Astrocyte (in vitro differentiated cells and primary cell): ENCODE measurements around the gene OTOGL. TPM values are rescaled to one million over a fixed set of nuclear protein-coding genes. Genes with fewer than 3 reads are reported as not detected.

Experiments
- DNase-seq: peaks from one replicate; pipeline ENCODE4 v3.0.0-alpha.2; 2010; ENCODE audit warnings: low read depth
- FAIRE-seq: peaks from 2 replicates; lab custom pipeline; 2011; peaks lifted over from hg19 to GRCh38; lab: Jason Lieb, UNC
- H2AFZ ChIP-seq: 2 replicates; pipeline ENCODE4 v1.6.0; 2012; ENCODE audit warnings: low read depth, low read length, inconsistent platforms
- H3K27ac ChIP-seq: 2 replicates; pipeline ENCODE4 v1.5.1; 2011; ENCODE audit warnings: low read depth, low read length, inconsistent platforms
- H3K27me3 ChIP-seq: 2 replicates; pipeline ENCODE4 v1.6.0; 2011; ENCODE audit warnings: low read length, inconsistent platforms; ENCODE audit not compliant: insufficient read depth
- H3K36me3 ChIP-seq: 2 replicates; pipeline ENCODE4 v1.5.1; 2011; ENCODE audit warnings: low read length, inconsistent platforms; ENCODE audit not compliant: insufficient read depth
- H3K4me1 ChIP-seq: 2 replicates; pipeline ENCODE4 v1.5.1; 2011; ENCODE audit warnings: low read length, inconsistent platforms; ENCODE audit not compliant: insufficient read depth
- H3K4me2 ChIP-seq: 2 replicates; pipeline ENCODE4 v1.6.0; 2012; ENCODE audit warnings: low read length, inconsistent platforms
- H3K4me3 ChIP-seq: 2 replicates; pipeline ENCODE4 v1.5.1; 2011; ENCODE audit warnings: low read depth, mild to moderate bottlenecking, low read length, inconsistent platforms; ENCODE audit not compliant: insufficient read depth
- H3K79me2 ChIP-seq: 2 replicates; pipeline ENCODE4 v1.6.0; 2012; ENCODE audit warnings: mild to moderate bottlenecking, low read length, inconsistent platforms; ENCODE audit not compliant: insufficient read depth
- H3K9ac ChIP-seq: 2 replicates; pipeline ENCODE4 v1.6.0; 2012; ENCODE audit warnings: mild to moderate bottlenecking, low read length, inconsistent platforms
- H3K9me3 ChIP-seq: 2 replicates; pipeline ENCODE4 v1.5.1; 2012; ENCODE audit warnings: low read depth, mild to moderate bottlenecking, low read length, inconsistent platforms; ENCODE audit not compliant: insufficient read depth
- H4K20me1 ChIP-seq: 2 replicates; pipeline ENCODE4 v1.6.0; 2012; ENCODE audit warnings: low read length, inconsistent platforms; ENCODE audit not compliant: insufficient read depth
- H3K27ac Mint-ChIP-seq: one replicate; pipeline ENCODE4 v1.8.0; 2021; ENCODE audit warnings: mild to moderate bottlenecking, mixed read lengths; ENCODE audit not compliant: unreplicated experiment
- H3K27me3 Mint-ChIP-seq: one replicate; pipeline ENCODE4 v1.8.0; 2021; ENCODE audit warnings: low read depth, mixed read lengths; ENCODE audit not compliant: unreplicated experiment
- H3K36me3 Mint-ChIP-seq: one replicate; pipeline ENCODE4 v1.8.0; 2021; ENCODE audit warnings: low read depth, mixed read lengths; ENCODE audit not compliant: unreplicated experiment
- H3K4me1 Mint-ChIP-seq: one replicate; pipeline ENCODE4 v1.8.0; 2021; ENCODE audit warnings: low read depth, mixed read lengths; ENCODE audit not compliant: unreplicated experiment
- H3K4me3 Mint-ChIP-seq: one replicate; pipeline ENCODE4 v1.8.0; 2021; ENCODE audit warnings: mild to moderate bottlenecking, moderate library complexity, mixed read lengths; ENCODE audit not compliant: unreplicated experiment
- H3K9me3 Mint-ChIP-seq: one replicate; pipeline ENCODE4 v1.8.0; 2021; ENCODE audit warnings: mild to moderate bottlenecking, mixed read lengths; ENCODE audit not compliant: unreplicated experiment
- CTCF ChIP-seq: IDR thresholded peaks from 2 replicates; pipeline ENCODE4 v1.5.1; 2011; ENCODE audit warnings: low read depth, mild to moderate bottlenecking, inconsistent platforms, low read length, moderate library complexity; ENCODE audit not compliant: insufficient read depth
- EZH2 ChIP-seq: IDR thresholded peaks from 2 replicates; pipeline ENCODE4 v1.6.1; 2012; ENCODE audit warnings: mild to moderate bottlenecking, low read length, inconsistent platforms; ENCODE audit not compliant: insufficient read depth
- total RNA-seq: library from RNA; stranded (reverse); gene quantifications from 2 replicates; pipeline ENCODE4 v1.2.1, GENCODE V29; 2021

The OTOGL gene
- total RNA-seq, 1 donor from 2014 or later, result 0.16 TPM

DNA sequence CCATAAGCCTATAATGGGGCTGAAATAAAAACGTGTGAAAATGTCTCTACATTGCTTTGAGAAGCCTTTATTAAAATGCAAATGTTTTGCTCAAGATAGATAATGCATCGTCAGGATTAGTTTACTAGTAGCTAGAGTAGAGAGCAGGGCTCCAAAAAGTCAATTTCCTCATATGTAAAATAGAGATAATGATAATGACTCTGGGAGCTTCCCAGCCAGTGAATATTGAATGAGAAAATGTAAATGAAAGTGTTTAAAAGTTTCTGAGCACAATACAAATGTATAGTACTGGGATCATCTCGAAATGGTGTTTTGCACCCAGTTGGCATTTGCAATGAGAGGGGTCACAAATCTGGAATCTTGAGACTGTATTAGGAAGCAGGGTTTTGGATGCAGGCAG, 135.3 kb downstream of the OTOGL start:
- H3K4me2 ChIP-seq, result peak overlapping the region; percentile 8
- H3K27ac Mint-ChIP-seq, result no peak overlapping the region
- H3K4me3 Mint-ChIP-seq, result no peak overlapping the region
- H3K4me1 ChIP-seq, result no peaks in the 10 kb centered on the region
- H3K27ac ChIP-seq, result no peak overlapping the region
- no peaks in the 10 kb centered on the region for H4K20me1 ChIP-seq
- no peak for TF ChIP-seq CTCF
- no peak for TF ChIP-seq EZH2
- H2AFZ ChIP-seq, result no peak overlapping the region
- FAIRE-seq (peak; percentile 41), DNase-seq (peak; percentile 18)
- H3K27me3 Mint-ChIP-seq, result no peaks in the 10 kb centered on the region
- H3K36me3 Mint-ChIP-seq, result no peaks in the 10 kb centered on the region
- H3K4me3 ChIP-seq, result no peak overlapping the region
- no peaks in the 10 kb centered on the region for H3K9me3 ChIP-seq
- H3K4me1 Mint-ChIP-seq, result peaks cover 9% of the 10 kb centered on the region
- no peak overlapping the region for H3K9ac ChIP-seq
- no peaks in the 10 kb centered on the region for H3K9me3 Mint-ChIP-seq
- no peaks in the 10 kb centered on the region for H3K36me3 ChIP-seq
- no peaks in the 10 kb centered on the region for H3K79me2 ChIP-seq
- no peaks in the 10 kb centered on the region for H3K27me3 ChIP-seq

GRCh38 chr12:80235944-80236343, 136.6 kb downstream of the OTOGL start:
- Mint-ChIP-seq H3K4me1 (no peaks in the 10 kb centered on the region), H3K9me3 (no peaks in the 10 kb centered on the region), H3K27me3 (no peaks in the 10 kb centered on the region), H3K4me3 (no peak overlapping the region), H3K27ac (no peak overlapping the region), H3K36me3 (no peaks in the 10 kb centered on the region)
- Histone ChIP-seq H3K4me3 (no peak overlapping the region), H3K79me2 (no peaks in the 10 kb centered on the region), H3K9me3 (no peaks in the 10 kb centered on the region), H2AFZ (no peak overlapping the region), H3K4me1 (no peaks in the 10 kb centered on the region), H4K20me1 (no peaks in the 10 kb centered on the region), H3K4me2 (no peak overlapping the region), H3K36me3 (no peaks in the 10 kb centered on the region), H3K9ac (no peak overlapping the region), H3K27ac (no peak overlapping the region), H3K27me3 (no peaks in the 10 kb centered on the region)
- DNase-seq, result no peak
- TF ChIP-seq EZH2, result no peak
- TF ChIP-seq CTCF, result no peak
- FAIRE-seq, result no peak

- Histone ChIP-seq H2AFZ (no peak overlapping the region), H3K9ac (no peak overlapping the region), H4K20me1 (no peaks in the 10 kb centered on the region), H3K4me2 (no peak overlapping the region), H3K79me2 (no peaks in the 10 kb centered on the region), H3K9me3 (no peaks in the 10 kb centered on the region), H3K4me3 (no peak overlapping the region), H3K4me1 (peaks cover 11% of the 10 kb centered on the region), H3K36me3 (no peaks in the 10 kb centered on the region), H3K27ac (no peak overlapping the region), H3K27me3 (no peaks in the 10 kb centered on the region)
- Mint-ChIP-seq H3K9me3 (no peaks in the 10 kb centered on the region), H3K27ac (no peak overlapping the region), H3K36me3 (no peaks in the 10 kb centered on the region), H3K27me3 (no peaks in the 10 kb centered on the region), H3K4me3 (no peak overlapping the region), H3K4me1 (peaks cover 3% of the 10 kb centered on the region)
- no peak for TF ChIP-seq EZH2
- TF ChIP-seq CTCF, result no peak
- FAIRE-seq, result no peak
- no peak for DNase-seq
Measured at GRCh38 chr12:80239867-80240266, 140.5 kb downstream of the OTOGL start.
